CD14-positive monocyte (primary cell): Measurements from ENCODE around the gene MAP7D1. TPM values are rescaled to one million over a fixed set of nuclear protein-coding genes. Genes with fewer than 3 reads are reported as not detected.

Source experiments
- DNase-seq, 3 donors: peaks; one replicate each; pipeline ENCODE4 v3.0.0-alpha.2; 2011 to 2022
- H2AFZ ChIP-seq: 2 replicates; pipeline ENCODE4 v1.6.0; 2012; ENCODE audit warnings: mild to moderate bottlenecking, low read depth, low read length, inconsistent platforms; ENCODE audit not compliant: insufficient read depth, poor library complexity, severe bottlenecking
- H3K27ac ChIP-seq, 2 donors: 1 replicate in 1 of 2; 2 replicates in 1 of 2; pipeline ENCODE4 v1.5.1; 2012 to 2013; ENCODE audit warnings: low read length in 2 of 2, control low read depth in 1 of 2, inconsistent platforms in 1 of 2, low read depth in 1 of 2, mild to moderate bottlenecking in 1 of 2
- H3K27me3 ChIP-seq, 2 donors: one replicate each; pipeline versions ENCODE4 v1.6.0 to v1.6.1; 2011 to 2013; ENCODE audit warnings: low read length in 2 of 2; ENCODE audit not compliant: control insufficient read depth in 2 of 2, insufficient read depth in 2 of 2
- H3K36me3 ChIP-seq, 2 donors: replicated peaks in 1 of 2; 1 replicate in 1 of 2; 2 replicates in 1 of 2; pipeline versions ENCODE4 v1.5.1 to v1.6.1; 2012 to 2013; ENCODE audit warnings: low read length in 2 of 2, control low read depth in 1 of 2, inconsistent platforms in 1 of 2, mild to moderate bottlenecking in 1 of 2; ENCODE audit not compliant: insufficient read depth in 2 of 2, control insufficient read depth in 1 of 2
- H3K4me1 ChIP-seq, 2 donors: 1 replicate in 1 of 2; 2 replicates in 1 of 2; pipeline versions ENCODE4 v1.5.1 to v1.6.1; 2012 to 2013; ENCODE audit warnings: low read length in 2 of 2, control low read depth in 1 of 2, inconsistent platforms in 1 of 2, mild to moderate bottlenecking in 1 of 2, moderate library complexity in 1 of 2; ENCODE audit not compliant: insufficient read depth in 2 of 2, control insufficient read depth in 1 of 2
- H3K4me2 ChIP-seq: replicated peaks from 2 replicates; pipeline ENCODE3; 2012; ENCODE audit warnings: low read length, moderate library complexity, mild to moderate bottlenecking; ENCODE audit not compliant: poor library complexity, severe bottlenecking; ENCODE audit errors: extremely low read depth
- H3K4me3 ChIP-seq, 3 experiments: fragments of 200-600 bp in 1 of 3; sonication (generic) in 1 of 3; replicated peaks in 1 of 3; 1 replicate in 2 of 3; 2 replicates in 1 of 3; pipeline ENCODE4 v1.5.1; 2011 to 2013; ENCODE audit warnings: low read length in 3 of 3, mild to moderate bottlenecking in 3 of 3, control low read depth in 2 of 3, low read depth in 2 of 3, inconsistent platforms in 1 of 3, moderate library complexity in 1 of 3
- H3K79me2 ChIP-seq: 2 replicates; pipeline ENCODE4 v1.6.0; 2012; ENCODE audit warnings: mild to moderate bottlenecking, control low read depth, inconsistent platforms, low read length, moderate library complexity; ENCODE audit not compliant: insufficient read depth
- H3K9ac ChIP-seq: 2 replicates; pipeline ENCODE4 v1.6.0; 2017; ENCODE audit warnings: low read length, mild to moderate bottlenecking; ENCODE audit not compliant: insufficient read depth, poor library complexity, severe bottlenecking
- H3K9me3 ChIP-seq, 2 donors: replicated peaks in 1 of 2; 1 replicate in 1 of 2; 2 replicates in 1 of 2; pipeline versions ENCODE4 v1.5.1 to v1.6.1; 2012 to 2013; ENCODE audit warnings: low read length in 2 of 2, control low read depth in 1 of 2; ENCODE audit not compliant: control insufficient read depth in 1 of 2, insufficient read depth in 1 of 2
- H4K20me1 ChIP-seq: 2 replicates; pipeline ENCODE4 v1.6.0; 2012; ENCODE audit warnings: mild to moderate bottlenecking, low read length, control low read depth, moderate library complexity; ENCODE audit not compliant: insufficient read depth
- H3K27ac Mint-ChIP-seq, 7 donors: one replicate each; pipeline ENCODE4 v1.8.0; 2020; ENCODE audit warnings: mild to moderate bottlenecking in 7 of 7, mixed read lengths in 7 of 7, moderate library complexity in 6 of 7, inconsistent platforms in 2 of 7
- H3K27me3 Mint-ChIP-seq, 3 donors: one replicate each; pipeline ENCODE4 v1.8.0; 2021 to 2022; ENCODE audit warnings: low read depth in 3 of 3, mild to moderate bottlenecking in 3 of 3, mixed read lengths in 3 of 3, moderate library complexity in 3 of 3, inconsistent platforms in 1 of 3
- H3K36me3 Mint-ChIP-seq, 2 donors: one replicate each; pipeline ENCODE4 v1.8.0; 2020; ENCODE audit warnings: mixed read lengths in 2 of 2, inconsistent platforms in 1 of 2, mild to moderate bottlenecking in 1 of 2
- H3K4me1 Mint-ChIP-seq: one replicate; pipeline ENCODE4 v1.8.0; 2020; ENCODE audit warnings: mild to moderate bottlenecking, mixed read lengths
- H3K4me3 Mint-ChIP-seq, 2 donors: one replicate each; pipeline ENCODE4 v1.8.0; 2020; ENCODE audit warnings: mild to moderate bottlenecking in 2 of 2, mixed read lengths in 2 of 2, moderate library complexity in 1 of 2
- H3K9me3 Mint-ChIP-seq, 7 donors: one replicate each; pipeline ENCODE4 v1.8.0; 2020 to 2022; ENCODE audit warnings: mixed read lengths in 7 of 7, mild to moderate bottlenecking in 6 of 7, moderate library complexity in 6 of 7, inconsistent platforms in 2 of 7
- CTCF ChIP-seq: fragments of 200-600 bp; IDR thresholded peaks from one replicate; pipeline ENCODE4 v1.8.0; 2022; ENCODE audit warnings: antibody characterized with exemption, mild to moderate bottlenecking
- WGBS: methylation state at CpG from one replicate; pipeline ENCODE4 v1.1.5; 2013; ENCODE audit warnings: missing lambda C conversion rate; ENCODE audit not compliant: insufficient coverage; 5-methylcytosine and 5-hydroxymethylcytosine counted together
- intact Hi-C, 2 donors: fragments of 100-400 bp; cut with micrococcal nuclease; formaldehyde crosslinking; loops; one replicate each; pipeline versions ENCODE4 v1.15.0 to v1.15.1; 2023
- polyA plus RNA-seq, 3 donors: library from polyadenylated mRNA; depleted of rRNA in 1 of 3; unstranded in 2 of 3; stranded (reverse) in 1 of 3; fragments of 300-500 nt in 2 of 3; fragments of >200 nt in 1 of 3; fragmentation: Illumina TruSeq in 2 of 3; gene quantifications; 1 replicate in 2 of 3; 2 replicates in 1 of 3; pipeline ENCODE4 v1.2.3, GENCODE V29; 2012 to 2021

The MAP7D1 gene
- polyA plus RNA-seq, 3 donors = 12.3 to 153 (median 13.6) TPM

- no peak overlapping the region for H3K27ac ChIP-seq
- intact Hi-C loops = no loop called here
- no peak overlapping the region for H3K9ac ChIP-seq
These were observed 1.6 kb upstream of the MAP7D1 start for GRCh38 chr1:36154335-36154734.

GRCh38 chr1:36154765-36155407, 1.1 kb upstream of the MAP7D1 start:
- Mint-ChIP-seq H3K4me1 (peaks cover 71% of the 10 kb centered on the region), H3K9me3 (no peaks in the 10 kb centered on the region), H3K36me3 (peaks cover 15 to 21% of the 10 kb centered on the region in 2 donors), H3K27me3 (peaks cover 0 to 2% (median 2%) of the 10 kb centered on the region in 3 donors), H3K4me3 (peak overlapping the region; percentile 79 to 90), H3K27ac (peak overlapping the region; percentile 89 to 98 (median 96))
- no CpG with 5 or more reads among the region's 6 CpGs for WGBS
- H4K20me1 ChIP-seq = peaks cover 30% of the 10 kb centered on the region
- peak overlapping the region; percentile 92 for H3K4me2 ChIP-seq
- H3K27ac ChIP-seq = peak overlapping the region; percentile 88 to 97
- peak overlapping the region; percentile 57 to 99 (median 77) for H3K4me3 ChIP-seq
- H3K79me2 ChIP-seq = peaks cover 52% of the 10 kb centered on the region
- peak overlapping the region; percentile 21 for H2AFZ ChIP-seq
- H3K36me3 ChIP-seq = peaks cover 2 to 8% of the 10 kb centered on the region in 2 donors
- H3K9me3 ChIP-seq = no peaks in the 10 kb centered on the region
- H3K27me3 ChIP-seq = no peaks in the 10 kb centered on the region
- H3K9ac ChIP-seq = peak overlapping the region; percentile 99
- no peak for DNase-seq
- intact Hi-C loops = no loop called here
- peaks cover 70 to 80% of the 10 kb centered on the region in 2 donors for H3K4me1 ChIP-seq
- no peak for TF ChIP-seq CTCF

More at GRCh38 chr1:36154335-36154734, 1.6 kb upstream of the MAP7D1 start:
- H3K4me3 Mint-ChIP-seq = peak overlapping the region; percentile 16 to 90
- H3K36me3 Mint-ChIP-seq = peaks cover 12 to 16% of the 10 kb centered on the region in 2 donors
- Histone ChIP-seq H2AFZ (no peak overlapping the region), H3K4me1 (peaks cover 67 to 77% of the 10 kb centered on the region in 2 donors), H3K4me3 (no peak overlapping the region), H3K36me3 (peaks cover 0 to 3% of the 10 kb centered on the region in 2 donors), H4K20me1 (peaks cover 24% of the 10 kb centered on the region), H3K79me2 (peaks cover 47% of the 10 kb centered on the region), H3K4me2 (no peak overlapping the region), H3K27me3 (no peaks in the 10 kb centered on the region), H3K9me3 (no peaks in the 10 kb centered on the region)
- peaks cover 0 to 2% (median 0%) of the 10 kb centered on the region in 3 donors for H3K27me3 Mint-ChIP-seq
- H3K9me3 Mint-ChIP-seq = no peaks in the 10 kb centered on the region
- 95% methylated on average over 3 of the region's 6 CpGs for WGBS
- TF ChIP-seq CTCF = no peak
- no peak for DNase-seq
- peaks cover 69% of the 10 kb centered on the region for H3K4me1 Mint-ChIP-seq
- H3K27ac Mint-ChIP-seq = peak overlapping the region in 6 of 7 donors; percentile 7 to 94 (median 63)
